GM23248 (cell line): ENCODE measurements around the gene HSD17B14. TPM values are rescaled to one million over a fixed set of nuclear protein-coding genes. Genes with fewer than 3 reads are reported as not detected.
"Not testable (repeated sequence)": the region's sequence is repeated elsewhere in the genome, so short reads cannot be mapped to it uniquely, and the experiment has no call there.

ENCODE experiments used
- DNase-seq: peaks from one replicate; pipeline ENCODE4 v3.0.0-alpha.2; 2015
- H2AFZ ChIP-seq: fragments of 200-600 bp; sonication (generic); 2 replicates; pipeline ENCODE4 v1.6.1; 2016; ENCODE audit warnings: antibody characterized with exemption
- H3F3A ChIP-seq: fragments of 200-600 bp; sonication (generic); 2 replicates; pipeline ENCODE4 v1.6.1; 2016; ENCODE audit warnings: mild to moderate bottlenecking, antibody characterized with exemption, mixed run types; ENCODE audit not compliant: insufficient read depth
- H3K27ac ChIP-seq: fragments of 200-600 bp; sonication (generic); 2 replicates; pipeline ENCODE4 v1.5.1; 2016; ENCODE audit warnings: mild to moderate bottlenecking
- H3K27me3 ChIP-seq: fragments of 200-600 bp; sonication (generic); replicated peaks from 2 replicates; pipeline ENCODE4 v1.6.1; 2016; ENCODE audit warnings: mild to moderate bottlenecking; ENCODE audit not compliant: insufficient read depth
- H3K36me3 ChIP-seq: fragments of 200-600 bp; sonication (generic); 2 replicates; pipeline ENCODE4 v1.6.1; 2016; ENCODE audit warnings: low read depth, mild to moderate bottlenecking
- H3K4me1 ChIP-seq: fragments of 200-600 bp; sonication (generic); 2 replicates; pipeline ENCODE4 v1.6.1; 2016; ENCODE audit warnings: mild to moderate bottlenecking; ENCODE audit not compliant: insufficient read depth
- H3K4me2 ChIP-seq: fragments of 200-600 bp; sonication (generic); one replicate; pipeline ENCODE4 v1.6.1; 2016; ENCODE audit warnings: mild to moderate bottlenecking; ENCODE audit not compliant: unreplicated experiment
- H3K4me3 ChIP-seq: fragments of 200-600 bp; sonication (generic); 2 replicates; pipeline ENCODE4 v1.5.1; 2016; ENCODE audit warnings: mild to moderate bottlenecking
- H3K79me2 ChIP-seq: fragments of 200-600 bp; sonication (generic); 2 replicates; pipeline ENCODE4 v1.6.1; 2016; ENCODE audit warnings: mild to moderate bottlenecking; ENCODE audit not compliant: insufficient read depth
- H3K9ac ChIP-seq: fragments of 200-600 bp; sonication (generic); 2 replicates; pipeline ENCODE4 v1.6.1; 2016; ENCODE audit warnings: mild to moderate bottlenecking
- H3K9me2 ChIP-seq: fragments of 200-600 bp; sonication (generic); 2 replicates; pipeline ENCODE4 v1.6.1; 2016; ENCODE audit warnings: mixed run types, mild to moderate bottlenecking, moderate library complexity; ENCODE audit not compliant: insufficient read depth
- H3K9me3 ChIP-seq: fragments of 200-600 bp; sonication (generic); one replicate; pipeline ENCODE4 v1.6.1; 2017; ENCODE audit warnings: low read depth
- H4K20me1 ChIP-seq: fragments of 200-600 bp; sonication (generic); 2 replicates; pipeline ENCODE4 v1.6.0; 2016; ENCODE audit not compliant: insufficient read depth
- EZH2 ChIP-seq: fragments of 200-600 bp; sonication (generic); IDR thresholded peaks from 2 replicates; pipeline ENCODE4 v1.6.1; 2018; ENCODE audit warnings: antibody characterized with exemption, mild to moderate bottlenecking; ENCODE audit not compliant: insufficient read depth, poor library complexity, severe bottlenecking
- EZH2phosphoT487 ChIP-seq: fragments of 200-600 bp; sonication (generic); IDR thresholded peaks from 2 replicates; pipeline ENCODE4 v1.6.1; 2018; ENCODE audit warnings: antibody characterized with exemption, moderate library complexity, mild to moderate bottlenecking, low read depth; ENCODE audit not compliant: insufficient read depth
- WGBS, 2 experiments: methylation state at CpG; one replicate each; pipeline ENCODE4 v1.1.6; 2015 to 2017; ENCODE audit warnings: low lambda C conversion rate in 2 of 2, low coverage in 1 of 2; ENCODE audit errors: missing lambda C conversion rate in 2 of 2; 5-methylcytosine and 5-hydroxymethylcytosine counted together
- in situ Hi-C: fragments of 300-500 bp; cut with MboI; formaldehyde crosslinking; loops from 2 replicates; pipeline ENCODE4 v1.15.0; 2020
- polyA plus RNA-seq: library from polyadenylated mRNA; unstranded; fragments of >200 nt; fragmentation: Nextera tagmentation; extraction: Ambion mirVana; gene quantifications from 2 replicates; pipeline ENCODE4 v1.2.1, GENCODE V29; 2016
- total RNA-seq: library from RNA; depleted of rRNA; stranded (reverse); fragments of >200 nt; shearing (Covaris generic); gene quantifications from 2 replicates; pipeline ENCODE4 v1.2.3, GENCODE V29; 2014

Gene HSD17B14
- total and polyA plus RNA-seq, 2 experiments from 2014 or later: 2.6 to 4.4 TPM

- no peak overlapping the region for H3K9ac ChIP-seq
- no peak overlapping the region for H3K4me2 ChIP-seq
- H3K27me3 ChIP-seq: no peaks in the 10 kb centered on the region
- H3K4me1 ChIP-seq: no peaks in the 10 kb centered on the region
- H4K20me1 ChIP-seq: no peaks in the 10 kb centered on the region
- H3F3A ChIP-seq: peaks cover 5% of the 10 kb centered on the region; the same call in 1 of the 2 replicates
- H3K9me3 ChIP-seq: no peaks in the 10 kb centered on the region
- TF ChIP-seq EZH2 (no peak), EZH2phosphoT487 (no peak)
- no peaks in the 10 kb centered on the region for H3K79me2 ChIP-seq
- in situ Hi-C loops: loop anchor here (5.0 to 10.0 kb wide), 2 partner anchors 49 to 182 kb away; no protein-coding TSS in a partner anchor
- H3K36me3 ChIP-seq: no peaks in the 10 kb centered on the region
- H3K4me3 ChIP-seq: no peak overlapping the region
- no peak overlapping the region for H3K27ac ChIP-seq
- no peak for DNase-seq
- 79 to 86% methylated on average over 8 of the region's 8 CpGs for WGBS, 2 experiments
- no peak overlapping the region for H2AFZ ChIP-seq
- no peaks in the 10 kb centered on the region for H3K9me2 ChIP-seq
Observed at GRCh38 chr19:48793271-48793670, 43.0 kb downstream of the HSD17B14 start.

GRCh38 chr19:48787331-48787730 lies 49.0 kb downstream of the HSD17B14 start:
- in situ Hi-C loops: not testable (repeated sequence)

GRCh38 chr19:48786422-48786821 lies 49.9 kb downstream of the HSD17B14 start:
- H3K9me2 ChIP-seq, H3K4me3 ChIP-seq, DNase-seq, H3K9me3 ChIP-seq, H4K20me1 ChIP-seq, H3K36me3 ChIP-seq, H3K79me2 ChIP-seq, H3K4me2 ChIP-seq, H3K4me1 ChIP-seq, H3K27me3 ChIP-seq, H3F3A ChIP-seq, in situ Hi-C loops, H3K9ac ChIP-seq, H2AFZ ChIP-seq, H3K27ac ChIP-seq: not testable (repeated sequence)
- 91 to 92% methylated on average over 7 of the region's 7 CpGs for WGBS, 2 experiments

More at GRCh38 chr19:48787331-48787730, 49.0 kb downstream of the HSD17B14 start:
- not testable (repeated sequence) for H3F3A ChIP-seq, H2AFZ ChIP-seq, H3K9me2 ChIP-seq, H3K36me3 ChIP-seq, H4K20me1 ChIP-seq, H3K9me3 ChIP-seq, H3K27ac ChIP-seq, H3K4me3 ChIP-seq, H3K4me2 ChIP-seq, H3K4me1 ChIP-seq, H3K27me3 ChIP-seq, H3K9ac ChIP-seq, DNase-seq, H3K79me2 ChIP-seq
- WGBS, 2 experiments: 65% methylated on average over 9 of the region's 9 CpGs

- Histone ChIP-seq H3K27me3 (no peaks in the 10 kb centered on the region; the same call in 1 of the 2 replicates), H3K9me2 (no peaks in the 10 kb centered on the region), H3K27ac (no peak overlapping the region), H3K36me3 (no peaks in the 10 kb centered on the region), H3K4me3 (no peak overlapping the region), H3K9me3 (no peaks in the 10 kb centered on the region), H2AFZ (no peak overlapping the region), H3F3A (no peaks in the 10 kb centered on the region), H3K9ac (no peak overlapping the region), H3K4me2 (no peak overlapping the region), H3K79me2 (no peaks in the 10 kb centered on the region), H3K4me1 (no peaks in the 10 kb centered on the region), H4K20me1 (no peaks in the 10 kb centered on the region)
- DNase-seq: peak; percentile 23
- in situ Hi-C loops: no loop called here
- TF ChIP-seq EZH2 (no peak), EZH2phosphoT487 (no peak)
- 43 to 52% methylated on average over 5 of the region's 5 CpGs for WGBS, 2 experiments
Observed at GRCh38 chr19:48784527-48784926, 51.8 kb downstream of the HSD17B14 start.
